Panc1 (cell line): ENCODE measurements around the gene MGAT5. TPM values are rescaled to one million over a fixed set of nuclear protein-coding genes. Genes with fewer than 3 reads are reported as not detected.

Experiments
- ATAC-seq: fragments of 200-7000 bp; cut with Tn5 transposase; 2 replicates; pipeline ENCODE4 v1.9.1; 2020; ENCODE audit warnings: mild to moderate bottlenecking, moderate library complexity
- BruUV-seq: library from RNA; stranded (reverse); fragments of 400-500 nt; replicated peaks from 2 replicates; lab custom pipeline; 2021; lab: Mats Ljungman, UMichigan
- CTCF ChIA-PET: fragments of 300-600 bp; sonication (Branson Sonifier 250); formaldehyde crosslinking; loops from one replicate; lab custom pipeline; 2022; ENCODE audit warnings: antibody characterized with exemption; lab: Charles Lee
- POLR2A ChIA-PET: fragments of 300-600 bp; sonication (Branson Sonifier 250); formaldehyde crosslinking; loops from one replicate; lab custom pipeline; 2022; ENCODE audit warnings: antibody characterized with exemption; lab: Charles Lee
- DNase-seq: peaks from one replicate; pipeline ENCODE4 v3.0.0-alpha.2; 2010; ENCODE audit warnings: low read depth, low spot score
- H3K27ac ChIP-seq: 2 replicates; pipeline ENCODE4 v1.5.1; 2011; ENCODE audit warnings: mild to moderate bottlenecking, low read length, inconsistent platforms
- H3K27me3 ChIP-seq: fragments of 200-500 bp; sonication (Bioruptor generic); 2 replicates; pipeline ENCODE4 v1.6.0; 2014; ENCODE audit warnings: low read length, inconsistent platforms; ENCODE audit not compliant: control insufficient read depth, insufficient read depth
- H3K36me3 ChIP-seq: fragments of 200-500 bp; sonication (Bioruptor generic); 2 replicates; pipeline ENCODE4 v1.5.1; 2014; ENCODE audit warnings: inconsistent platforms, mild to moderate bottlenecking, low read length, moderate library complexity; ENCODE audit not compliant: control insufficient read depth, insufficient read depth
- H3K4me1 ChIP-seq: 2 replicates; pipeline ENCODE4 v1.5.1; 2011; ENCODE audit warnings: inconsistent platforms, mild to moderate bottlenecking, low read length, moderate library complexity; ENCODE audit not compliant: control insufficient read depth, insufficient read depth
- H3K4me3 ChIP-seq, 2 experiments: 2 replicates each; pipeline ENCODE4 v1.5.1; 2011 to 2012; ENCODE audit warnings: low read depth in 2 of 2, low read length in 2 of 2, mild to moderate bottlenecking in 2 of 2, inconsistent platforms in 1 of 2, moderate library complexity in 1 of 2
- H3K9me3 ChIP-seq: fragments of 200-500 bp; sonication (Bioruptor generic); 2 replicates; pipeline ENCODE4 v1.5.1; 2014; ENCODE audit warnings: low read depth, mild to moderate bottlenecking, inconsistent platforms, low read length, moderate library complexity; ENCODE audit not compliant: control insufficient read depth, insufficient read depth
- POLR2AphosphoS5 ChIP-seq: IDR thresholded peaks from 2 replicates; pipeline ENCODE4 v1.6.1; 2012; ENCODE audit warnings: mild to moderate bottlenecking, low read depth, low read length, moderate library complexity
- SIN3A ChIP-seq: IDR thresholded peaks from 2 replicates; pipeline ENCODE4 v1.6.1; 2012; ENCODE audit warnings: low read depth, mild to moderate bottlenecking, low read length, moderate library complexity, borderline replicate concordance; ENCODE audit not compliant: insufficient read depth
- TCF7L2 ChIP-seq: IDR thresholded peaks from 2 replicates; pipeline ENCODE4 v1.6.1; 2011; ENCODE audit warnings: mild to moderate bottlenecking, low read depth, low read length, inconsistent platforms
- in situ Hi-C: cut with HindIII; loops from 2 replicates; pipeline ENCODE4 v1.10.0; 2016; ENCODE audit warnings: low sequenced_read_pairs, low pct_unique_long_range_greater_than_20kb
- intact Hi-C: fragments of 100-400 bp; cut with micrococcal nuclease; formaldehyde crosslinking; loops from one replicate; pipeline ENCODE4 v1.10.0; 2022; ENCODE audit not compliant: unreplicated experiment
- total RNA-seq: library from RNA; stranded (reverse); gene quantifications from one replicate; pipeline ENCODE4 v1.2.1, GENCODE V29; 2021; ENCODE audit not compliant: unreplicated experiment
- TF ChIP-seq, protein P1 (sequence below): fragments of 450-650 bp; IDR thresholded peaks from 2 replicates; pipeline ENCODE4 v1.5.1; 2017; ENCODE audit warnings: mild to moderate bottlenecking
- TF ChIP-seq, protein P2 (sequence below), 2 experiments: IDR thresholded peaks; 2 replicates each; pipeline ENCODE4 v1.6.1; 2011 to 2012; ENCODE audit warnings: low read depth in 2 of 2, control low read depth in 1 of 2, low read length in 1 of 2, mild to moderate bottlenecking in 1 of 2, moderate library complexity in 1 of 2; ENCODE audit not compliant: insufficient read depth in 1 of 2

Gene MGAT5
- total RNA-seq, 1 experiment from 2014 or later = 22.1 TPM

DNA sequence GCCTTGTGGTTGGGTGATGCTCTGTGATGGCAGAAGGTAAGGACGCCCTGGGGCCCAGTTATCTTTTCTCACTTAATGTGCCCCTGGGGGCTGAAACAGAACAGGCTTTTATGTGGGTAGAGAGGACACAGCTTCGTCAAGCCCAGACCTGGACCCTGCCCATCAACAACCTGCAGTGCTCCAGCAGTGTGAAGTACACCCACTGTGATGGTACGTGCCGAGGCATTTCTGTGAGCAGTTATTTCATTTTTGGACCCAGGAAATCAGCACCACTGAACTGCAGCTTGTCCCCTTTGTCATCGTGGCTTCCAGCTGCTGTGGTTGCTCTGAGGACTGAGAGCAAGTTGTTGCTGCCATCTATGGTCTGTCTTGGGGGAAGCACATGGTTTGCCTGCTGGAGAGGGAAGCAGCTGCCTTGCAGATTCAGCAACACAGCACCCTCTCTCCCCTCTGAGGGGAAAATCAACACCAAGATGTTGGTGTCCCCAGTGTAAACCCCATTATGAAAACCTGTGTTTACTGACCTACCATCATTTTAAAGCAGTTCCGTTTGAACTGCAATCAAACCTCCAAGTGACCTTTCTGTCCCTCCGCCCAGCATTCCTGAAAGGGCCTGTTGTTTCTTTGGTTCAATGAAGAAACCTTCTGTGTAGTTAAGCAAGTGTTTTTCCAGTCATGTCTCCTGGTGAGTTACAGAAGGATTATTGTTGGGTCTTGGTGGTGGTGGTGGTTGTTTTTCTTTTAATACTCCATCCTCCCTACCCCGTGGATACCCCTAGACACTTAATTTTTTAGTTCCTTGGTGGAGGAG is 158.2 kb downstream of the MGAT5 start:
- no peak overlapping the region for H3K27ac ChIP-seq
- H3K4me3 ChIP-seq = no peak overlapping the region
- no peaks in the 10 kb centered on the region for H3K36me3 ChIP-seq
- intact Hi-C loops = loop anchor here (2.0 to 10.0 kb wide), 2 partner anchors 293 to 527 kb away; no protein-coding TSS in a partner anchor
- in situ Hi-C loops = no loop called here
- peak; percentile 41 for DNase-seq
- TF ChIP-seq POLR2AphosphoS5 = no peak
- TF ChIP-seq, protein P1, sequence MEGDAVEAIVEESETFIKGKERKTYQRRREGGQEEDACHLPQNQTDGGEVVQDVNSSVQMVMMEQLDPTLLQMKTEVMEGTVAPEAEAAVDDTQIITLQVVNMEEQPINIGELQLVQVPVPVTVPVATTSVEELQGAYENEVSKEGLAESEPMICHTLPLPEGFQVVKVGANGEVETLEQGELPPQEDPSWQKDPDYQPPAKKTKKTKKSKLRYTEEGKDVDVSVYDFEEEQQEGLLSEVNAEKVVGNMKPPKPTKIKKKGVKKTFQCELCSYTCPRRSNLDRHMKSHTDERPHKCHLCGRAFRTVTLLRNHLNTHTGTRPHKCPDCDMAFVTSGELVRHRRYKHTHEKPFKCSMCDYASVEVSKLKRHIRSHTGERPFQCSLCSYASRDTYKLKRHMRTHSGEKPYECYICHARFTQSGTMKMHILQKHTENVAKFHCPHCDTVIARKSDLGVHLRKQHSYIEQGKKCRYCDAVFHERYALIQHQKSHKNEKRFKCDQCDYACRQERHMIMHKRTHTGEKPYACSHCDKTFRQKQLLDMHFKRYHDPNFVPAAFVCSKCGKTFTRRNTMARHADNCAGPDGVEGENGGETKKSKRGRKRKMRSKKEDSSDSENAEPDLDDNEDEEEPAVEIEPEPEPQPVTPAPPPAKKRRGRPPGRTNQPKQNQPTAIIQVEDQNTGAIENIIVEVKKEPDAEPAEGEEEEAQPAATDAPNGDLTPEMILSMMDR = peak; percentile 74
- ChIA-PET CTCF (interaction anchor here (1.1 to 2.1 kb wide), 4 partner anchors 13 to 525 kb away, joined by 3 to 25 read pairs (median 4); no protein-coding TSS in a partner anchor), POLR2A (no interaction called here)
- ATAC-seq = peak; percentile 90
- no peaks in the 10 kb centered on the region for H3K4me1 ChIP-seq
- H3K9me3 ChIP-seq = no peaks in the 10 kb centered on the region
- no TSS peak for BruUV-seq
- no peaks in the 10 kb centered on the region for H3K27me3 ChIP-seq

DNA sequence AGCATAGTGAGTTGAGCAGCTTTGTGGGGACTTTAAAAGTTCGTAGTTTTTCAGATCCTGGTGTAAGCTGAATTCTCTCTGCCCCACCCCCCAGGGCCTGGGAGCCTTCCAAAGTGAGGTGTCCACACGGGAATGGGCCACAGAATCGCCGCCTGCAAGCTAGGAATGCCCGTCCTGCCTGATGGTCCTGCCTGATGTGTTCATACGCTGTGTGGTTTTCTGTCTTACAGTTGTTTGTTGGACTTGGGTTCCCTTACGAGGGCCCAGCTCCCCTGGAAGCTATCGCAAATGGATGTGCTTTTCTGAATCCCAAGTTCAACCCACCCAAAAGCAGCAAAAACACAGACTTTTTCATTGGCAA is 158.7 kb downstream of the MGAT5 start:
- Histone ChIP-seq H3K27me3 (no peaks in the 10 kb centered on the region), H3K4me3 (no peak overlapping the region), H3K9me3 (no peaks in the 10 kb centered on the region), H3K27ac (no peak overlapping the region), H3K36me3 (no peaks in the 10 kb centered on the region), H3K4me1 (no peaks in the 10 kb centered on the region)
- intact Hi-C loops (loop anchor here (10.0 kb wide), 1 partner anchor 528 kb away; no protein-coding TSS in a partner anchor), in situ Hi-C loops (no loop called here)
- ChIA-PET POLR2A (no interaction called here), CTCF (interaction anchor here (1.1 to 2.1 kb wide), 2 partner anchors 294 to 526 kb away, joined by 4 to 25 read pairs; no protein-coding TSS in a partner anchor)
- no TSS peak for BruUV-seq
- no peak for DNase-seq
- no peak for ATAC-seq
- TF ChIP-seq, protein P1 = no peak
- TF ChIP-seq, protein P2, sequence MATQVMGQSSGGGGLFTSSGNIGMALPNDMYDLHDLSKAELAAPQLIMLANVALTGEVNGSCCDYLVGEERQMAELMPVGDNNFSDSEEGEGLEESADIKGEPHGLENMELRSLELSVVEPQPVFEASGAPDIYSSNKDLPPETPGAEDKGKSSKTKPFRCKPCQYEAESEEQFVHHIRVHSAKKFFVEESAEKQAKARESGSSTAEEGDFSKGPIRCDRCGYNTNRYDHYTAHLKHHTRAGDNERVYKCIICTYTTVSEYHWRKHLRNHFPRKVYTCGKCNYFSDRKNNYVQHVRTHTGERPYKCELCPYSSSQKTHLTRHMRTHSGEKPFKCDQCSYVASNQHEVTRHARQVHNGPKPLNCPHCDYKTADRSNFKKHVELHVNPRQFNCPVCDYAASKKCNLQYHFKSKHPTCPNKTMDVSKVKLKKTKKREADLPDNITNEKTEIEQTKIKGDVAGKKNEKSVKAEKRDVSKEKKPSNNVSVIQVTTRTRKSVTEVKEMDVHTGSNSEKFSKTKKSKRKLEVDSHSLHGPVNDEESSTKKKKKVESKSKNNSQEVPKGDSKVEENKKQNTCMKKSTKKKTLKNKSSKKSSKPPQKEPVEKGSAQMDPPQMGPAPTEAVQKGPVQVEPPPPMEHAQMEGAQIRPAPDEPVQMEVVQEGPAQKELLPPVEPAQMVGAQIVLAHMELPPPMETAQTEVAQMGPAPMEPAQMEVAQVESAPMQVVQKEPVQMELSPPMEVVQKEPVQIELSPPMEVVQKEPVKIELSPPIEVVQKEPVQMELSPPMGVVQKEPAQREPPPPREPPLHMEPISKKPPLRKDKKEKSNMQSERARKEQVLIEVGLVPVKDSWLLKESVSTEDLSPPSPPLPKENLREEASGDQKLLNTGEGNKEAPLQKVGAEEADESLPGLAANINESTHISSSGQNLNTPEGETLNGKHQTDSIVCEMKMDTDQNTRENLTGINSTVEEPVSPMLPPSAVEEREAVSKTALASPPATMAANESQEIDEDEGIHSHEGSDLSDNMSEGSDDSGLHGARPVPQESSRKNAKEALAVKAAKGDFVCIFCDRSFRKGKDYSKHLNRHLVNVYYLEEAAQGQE (IDR thresholded peaks at IDR 0.05; ENCODE audit: insufficient read depth in 1 of 2, low read depth in 2 of 2, low read length in 1 of 2) = no peak
- no peak for TF ChIP-seq SIN3A
- no peak for TF ChIP-seq POLR2AphosphoS5
- TF ChIP-seq TCF7L2 = no peak
